NCI-H1105 (cell line): Measurements from ENCODE around the gene FOSL1.
A peak's percentile ranks its signal among the peaks of the same experiment; 100 is the strongest.
"Not testable (repeated sequence)": the region's sequence is repeated elsewhere in the genome, so short reads cannot be mapped to it uniquely, and the experiment has no call there.

Source experiments
- DNase-seq: peaks from one replicate; lab custom pipeline; 2025; lab: John Stamatoyannopoulos, UW

Gene FOSL1

DNA sequence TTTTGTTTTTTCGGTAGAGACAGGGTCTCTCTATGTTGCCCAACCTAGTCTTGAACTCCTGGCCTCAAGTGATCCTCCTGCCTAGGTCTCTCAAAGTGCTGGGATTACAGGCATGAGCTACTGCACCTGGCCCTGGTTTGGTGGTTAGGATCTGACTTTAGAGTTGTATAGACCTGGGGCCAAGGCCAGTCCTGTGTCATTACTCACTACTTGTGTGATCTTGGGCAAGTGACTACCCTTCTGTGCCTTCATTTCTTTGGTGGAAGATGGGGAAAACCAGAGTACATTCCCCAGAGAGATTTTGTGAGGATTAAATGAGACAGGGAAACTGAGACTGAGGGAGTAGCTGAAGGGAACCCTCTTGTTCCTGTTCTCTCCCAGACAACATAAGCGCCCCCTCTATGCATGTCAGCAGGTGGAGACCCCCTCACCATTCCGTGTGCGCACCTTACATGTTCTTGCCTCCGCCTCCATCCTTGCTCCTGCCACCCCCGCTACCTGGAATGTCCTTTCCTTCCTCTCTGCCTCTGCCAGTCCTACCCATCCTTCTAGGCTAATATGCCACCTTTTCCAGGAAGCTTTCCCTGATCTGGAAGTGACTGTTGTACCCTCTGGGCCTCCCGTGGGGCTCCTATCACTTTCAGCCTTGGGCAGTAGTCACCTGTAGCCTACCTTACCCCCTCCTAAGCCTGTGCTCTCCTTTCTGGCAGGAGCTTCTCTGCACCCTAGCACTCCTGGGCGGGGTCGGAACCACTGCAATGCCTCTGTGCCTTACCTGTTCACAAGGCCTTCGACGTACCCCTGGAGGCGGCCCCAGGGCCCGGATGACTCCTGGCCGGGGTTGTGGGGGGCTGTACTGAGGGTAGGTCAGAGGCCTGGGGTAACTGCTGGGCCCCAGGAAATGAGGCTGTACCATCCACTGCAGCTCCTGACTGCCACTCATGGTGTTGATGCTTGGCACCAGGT, 3.9 kb downstream of the FOSL1 start:
- DNase-seq = no peak

DNA sequence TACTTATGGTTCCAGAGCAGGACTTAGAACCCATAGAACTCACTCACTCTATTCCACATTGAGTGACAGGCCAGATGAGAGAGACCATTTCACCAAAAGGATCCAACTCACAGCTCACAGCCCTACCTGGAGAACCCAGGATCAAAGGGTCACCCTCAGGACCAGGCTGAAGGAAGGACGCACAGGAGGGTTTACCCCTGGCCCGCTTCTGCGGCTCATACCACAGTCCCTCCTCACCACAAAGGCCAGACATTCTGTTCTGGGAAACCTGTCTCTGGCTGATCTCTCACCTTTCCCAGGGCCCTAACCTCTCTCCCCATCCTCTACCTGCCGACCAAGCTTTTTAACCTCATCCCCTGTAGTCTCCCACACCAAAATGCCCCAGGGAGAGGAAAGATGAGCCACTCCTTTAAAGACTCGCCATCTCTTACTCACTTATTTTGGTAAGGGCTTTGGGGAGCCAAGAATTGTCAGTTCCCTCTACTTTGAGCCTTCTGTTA, 4.7 kb downstream of the FOSL1 start:
- DNase-seq = no peak

DNA sequence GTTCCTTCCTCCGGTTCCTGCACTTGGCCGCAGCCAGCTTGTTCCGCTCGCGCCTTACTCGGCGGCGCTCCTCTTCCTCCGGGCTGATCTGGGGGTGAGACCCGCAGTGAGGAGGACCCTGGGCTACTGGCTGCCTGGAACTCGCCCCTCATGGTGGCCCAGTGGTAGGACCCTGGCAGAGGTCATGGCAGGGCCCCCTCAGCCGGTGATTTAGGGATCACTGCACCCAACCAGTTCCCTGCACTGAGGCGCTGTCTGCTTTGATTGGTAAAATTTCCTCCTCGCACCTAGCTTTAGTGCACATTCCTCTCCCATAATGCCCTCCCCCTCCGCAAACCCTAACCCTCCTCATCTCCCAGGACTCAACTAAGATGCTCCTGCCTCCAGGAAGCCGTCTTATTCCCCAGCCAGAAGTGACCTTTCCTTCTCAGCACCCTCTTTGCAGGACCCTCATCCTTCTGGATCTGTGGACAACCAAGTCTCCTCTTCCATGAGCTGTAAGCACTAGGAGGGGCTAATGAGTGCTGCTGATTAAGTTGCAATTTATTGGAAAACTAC, 6.1 kb downstream of the FOSL1 start:
- DNase-seq = no peak

DNA sequence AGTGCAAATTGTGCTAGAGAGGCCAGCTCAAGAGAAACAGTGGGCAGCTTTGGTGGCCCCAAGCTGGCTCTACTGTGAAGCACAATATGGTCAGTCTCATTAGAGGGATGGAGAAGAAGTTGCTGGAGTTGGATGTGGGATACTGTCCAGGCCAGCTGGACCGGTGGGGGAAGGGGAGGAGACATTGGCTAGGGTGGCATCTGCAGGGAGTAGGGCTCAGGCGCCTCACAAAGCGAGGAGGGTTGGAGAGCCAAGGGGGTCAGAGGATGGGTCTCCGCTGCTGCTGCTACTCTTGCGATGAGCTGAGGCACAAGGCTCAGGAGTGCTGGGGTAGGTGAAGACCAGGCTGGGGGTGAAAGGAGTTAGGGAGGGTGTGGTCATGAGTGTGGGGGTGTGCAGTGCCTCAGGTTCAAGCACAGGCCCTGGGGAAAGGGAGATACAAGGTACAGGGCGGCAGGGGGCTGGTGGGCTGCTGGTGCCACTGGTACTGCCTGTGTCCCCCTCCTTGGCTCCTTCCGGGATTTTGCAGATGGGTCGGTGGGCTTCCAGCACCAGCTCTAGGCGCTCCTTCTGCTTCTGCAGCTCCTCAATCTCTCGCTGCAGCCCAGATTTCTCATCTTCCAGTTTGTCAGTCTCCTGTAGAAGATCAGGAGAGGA, 7.4 kb downstream of the FOSL1 start:
- no peak for DNase-seq

DNA sequence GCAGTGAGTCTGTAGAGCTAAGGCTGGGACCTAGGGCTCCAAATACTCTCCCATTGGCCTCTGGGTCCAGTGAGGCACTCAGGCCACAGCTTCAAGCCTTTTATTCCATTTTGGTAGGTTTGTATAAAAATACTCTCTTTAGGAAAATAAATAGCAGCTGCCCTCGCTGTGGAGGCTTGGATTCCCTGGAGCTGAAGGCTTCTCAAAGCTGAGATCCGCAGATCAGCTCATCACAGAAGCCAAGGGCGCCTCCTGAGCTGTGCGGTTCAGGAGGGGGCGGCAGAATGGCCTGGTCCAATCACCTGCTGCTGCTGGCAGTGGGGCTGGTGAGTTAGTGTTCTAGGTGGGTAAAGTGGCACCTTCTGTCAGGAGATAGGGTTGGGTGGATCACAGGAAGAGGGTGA, 8.0 kb downstream of the FOSL1 start:
- DNase-seq = not testable (repeated sequence)

DNA sequence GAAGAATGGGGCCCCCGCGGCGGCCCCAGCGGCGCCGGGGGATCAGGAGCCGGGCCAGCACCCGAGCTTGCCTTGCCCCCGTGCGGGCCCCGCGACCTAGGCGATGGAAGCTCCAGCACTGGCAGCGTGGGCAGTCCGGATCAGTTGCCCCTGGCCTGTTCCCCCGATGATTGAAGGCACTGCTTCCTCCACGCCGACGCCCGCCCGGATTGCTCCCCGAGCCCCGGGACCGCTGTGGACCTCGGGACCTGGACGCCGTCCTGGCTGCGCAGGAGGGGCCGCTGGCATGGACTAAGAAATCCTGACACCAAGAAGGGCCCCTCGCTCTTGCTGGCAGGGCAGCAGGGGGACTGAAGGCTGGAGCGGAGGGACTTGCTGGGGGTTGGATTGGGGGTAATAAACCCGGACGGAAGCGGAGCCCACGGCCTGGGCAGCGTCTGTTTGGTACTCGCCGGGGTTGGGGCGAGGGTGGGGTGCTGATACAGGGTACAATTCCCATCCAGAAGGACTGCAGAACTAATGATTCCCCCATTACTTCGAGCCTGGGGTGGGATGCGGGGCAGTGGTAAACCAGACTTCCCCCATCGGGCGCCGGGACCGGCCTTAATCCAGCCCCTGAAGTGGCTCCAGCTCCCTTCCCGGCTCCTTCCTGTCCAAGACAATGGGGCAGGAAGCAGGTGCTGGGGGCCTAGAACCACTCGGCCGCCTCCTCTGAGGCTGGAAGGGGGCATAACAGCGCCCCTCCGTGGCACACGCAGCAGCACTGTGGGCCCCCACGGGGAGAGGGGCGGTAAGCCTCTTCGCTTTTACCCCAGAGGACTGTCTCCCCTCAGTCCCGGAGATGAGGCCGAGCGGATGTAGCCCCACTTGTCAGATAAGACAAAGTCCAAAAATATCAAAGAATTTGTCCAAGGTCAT, 8.7 kb downstream of the FOSL1 start:
- DNase-seq = no peak

DNA sequence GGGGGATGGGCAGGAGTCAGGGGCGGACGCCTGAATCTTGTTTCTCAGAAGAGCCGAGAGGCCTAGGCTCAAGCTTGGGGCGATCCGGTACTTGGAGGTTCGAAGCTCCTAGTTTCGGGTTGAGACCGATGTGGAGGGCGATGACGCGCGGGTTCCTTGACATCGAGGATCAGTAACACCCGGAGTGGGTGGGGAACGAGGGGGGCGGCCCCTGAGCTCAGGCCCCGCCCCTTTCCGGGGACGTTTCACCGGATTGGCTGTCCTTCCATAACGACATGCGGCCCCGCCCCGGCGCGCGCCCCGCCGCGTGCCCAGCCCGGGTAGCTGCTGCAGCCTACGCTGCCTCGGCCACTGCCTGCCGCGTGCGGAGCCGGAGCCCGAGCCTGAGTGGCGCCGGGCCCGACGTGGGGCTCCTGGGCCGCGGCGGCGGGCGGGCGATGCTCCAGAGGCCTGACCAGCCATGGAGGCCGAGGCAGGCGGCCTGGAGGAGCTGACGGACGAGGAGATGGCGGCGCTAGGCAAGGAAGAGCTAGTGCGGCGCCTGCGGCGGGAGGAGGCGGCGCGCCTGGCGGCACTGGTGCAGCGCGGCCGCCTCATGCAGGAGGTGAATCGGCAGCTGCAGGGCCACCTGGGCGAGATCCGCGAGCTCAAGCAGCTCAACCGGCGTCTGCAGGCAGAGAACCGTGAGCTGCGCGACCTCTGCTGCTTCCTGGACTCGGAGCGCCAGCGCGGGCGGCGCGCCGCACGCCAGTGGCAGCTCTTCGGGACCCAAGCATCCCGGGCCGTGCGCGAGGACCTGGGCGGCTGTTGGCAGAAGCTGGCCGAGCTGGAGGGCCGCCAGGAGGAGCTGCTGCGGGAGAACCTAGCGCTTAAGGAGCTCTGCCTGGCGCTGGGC, 9.6 kb downstream of the FOSL1 start, which contains the start of gene CCDC85B:
CCDC85B (plus strand) TSS at position 350 of the 895 bp plus-strand sequence; CDS start at position 461, 111 bp downstream.
- peak; percentile 91 for DNase-seq

DNA sequence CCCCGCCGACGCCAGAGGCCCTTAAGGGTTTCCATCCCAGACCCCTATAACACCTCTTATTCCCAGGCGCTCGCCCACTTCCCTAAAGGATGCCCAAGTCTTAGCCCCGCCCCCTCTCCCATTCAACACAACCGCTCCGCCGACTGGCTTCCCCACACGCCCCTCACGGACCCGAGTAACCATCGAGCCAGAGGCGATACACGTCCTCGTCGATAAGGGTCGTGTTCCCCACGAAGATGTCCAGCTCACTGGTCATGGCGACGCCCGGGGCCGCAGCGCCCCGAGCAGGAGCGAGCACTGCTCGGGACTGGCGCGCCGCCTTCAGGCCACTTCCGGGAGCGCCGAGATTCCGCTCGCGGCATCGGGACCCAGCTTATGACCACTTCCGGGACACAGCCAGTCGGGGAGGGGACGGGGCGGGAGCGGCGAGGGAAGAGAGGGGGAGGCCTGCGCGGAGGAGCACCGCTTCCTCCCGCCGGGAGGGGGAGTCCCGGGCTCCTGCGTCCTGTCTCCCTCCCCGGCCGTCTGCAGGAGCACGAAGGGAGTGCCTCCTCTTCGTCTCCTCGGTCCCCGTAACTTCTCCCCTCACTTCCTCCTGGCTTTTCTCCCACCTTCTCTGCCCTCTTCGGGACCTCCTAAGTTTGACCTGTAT, 11.9 kb downstream of the FOSL1 start, which contains the start of gene FIBP:
FIBP (minus strand) TSS at position 309 of the 652 bp plus-strand sequence; CDS start at position 256, 53 bp downstream.
- peak; percentile 95 for DNase-seq

DNA sequence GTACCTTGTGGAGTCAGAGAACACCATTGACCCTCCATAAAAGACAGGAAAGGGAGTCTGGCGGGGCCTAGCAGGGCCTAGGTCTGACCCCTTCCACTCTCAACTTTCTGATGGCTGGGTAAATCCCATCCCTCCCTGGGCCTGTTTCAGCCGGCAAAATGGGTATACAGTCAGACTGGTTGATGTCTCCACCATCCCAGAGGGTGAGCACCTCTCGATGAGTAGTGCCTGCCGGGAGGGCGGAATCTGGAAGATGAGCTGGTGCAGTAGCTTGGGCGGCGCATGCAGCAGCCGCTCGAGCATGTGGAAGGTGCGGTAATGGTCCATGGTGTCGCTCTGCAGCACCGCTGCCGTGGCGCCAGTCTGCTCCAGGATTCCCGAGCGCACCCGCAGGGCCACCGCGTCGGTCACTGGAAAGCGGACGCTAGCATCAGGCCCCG, 12.4 kb downstream of the FOSL1 start:
- no peak for DNase-seq

DNA sequence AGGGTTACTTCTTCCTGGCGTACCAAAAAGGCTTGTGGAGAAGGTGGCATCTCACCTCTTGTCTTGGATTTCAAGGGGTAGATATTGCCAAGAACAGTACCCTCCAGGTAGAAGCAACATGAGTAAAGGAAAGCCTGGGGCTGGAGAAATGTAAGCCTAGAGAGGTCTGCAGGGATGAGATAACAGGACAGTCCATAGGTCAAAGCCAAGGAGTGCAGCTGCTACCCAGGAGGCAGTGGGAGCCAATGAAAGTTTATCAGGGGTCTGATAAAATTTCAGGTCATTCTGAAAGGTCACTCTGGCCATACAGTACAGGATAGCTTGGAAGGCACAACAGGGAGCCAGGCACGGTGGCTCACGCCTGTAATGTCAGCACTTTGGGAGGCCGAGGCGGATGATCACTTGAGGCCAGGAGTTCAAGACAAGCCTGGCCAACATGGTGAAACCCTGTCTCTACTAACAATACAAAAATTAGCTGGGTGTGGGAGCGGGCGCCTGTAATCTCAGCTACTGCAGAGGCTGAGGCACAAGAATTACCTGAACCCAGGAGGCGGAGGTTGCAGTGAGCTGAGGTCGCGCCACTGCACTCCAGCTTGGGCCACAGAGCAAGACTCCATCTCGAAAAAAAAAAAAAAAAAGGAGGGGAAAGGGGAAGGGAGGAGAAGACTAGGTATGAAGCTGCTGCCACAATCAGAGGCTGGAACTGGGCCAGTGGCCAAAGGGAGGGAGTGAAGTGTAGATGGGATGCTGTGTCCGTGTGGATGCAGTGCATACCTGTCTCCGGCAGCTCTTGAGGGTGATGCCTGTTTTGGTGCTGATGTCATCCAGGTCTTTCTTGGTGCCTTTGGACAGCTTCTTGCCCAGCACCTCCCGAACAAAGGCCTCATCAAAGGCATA, 13.1 kb downstream of the FOSL1 start:
- no peak for DNase-seq

DNA sequence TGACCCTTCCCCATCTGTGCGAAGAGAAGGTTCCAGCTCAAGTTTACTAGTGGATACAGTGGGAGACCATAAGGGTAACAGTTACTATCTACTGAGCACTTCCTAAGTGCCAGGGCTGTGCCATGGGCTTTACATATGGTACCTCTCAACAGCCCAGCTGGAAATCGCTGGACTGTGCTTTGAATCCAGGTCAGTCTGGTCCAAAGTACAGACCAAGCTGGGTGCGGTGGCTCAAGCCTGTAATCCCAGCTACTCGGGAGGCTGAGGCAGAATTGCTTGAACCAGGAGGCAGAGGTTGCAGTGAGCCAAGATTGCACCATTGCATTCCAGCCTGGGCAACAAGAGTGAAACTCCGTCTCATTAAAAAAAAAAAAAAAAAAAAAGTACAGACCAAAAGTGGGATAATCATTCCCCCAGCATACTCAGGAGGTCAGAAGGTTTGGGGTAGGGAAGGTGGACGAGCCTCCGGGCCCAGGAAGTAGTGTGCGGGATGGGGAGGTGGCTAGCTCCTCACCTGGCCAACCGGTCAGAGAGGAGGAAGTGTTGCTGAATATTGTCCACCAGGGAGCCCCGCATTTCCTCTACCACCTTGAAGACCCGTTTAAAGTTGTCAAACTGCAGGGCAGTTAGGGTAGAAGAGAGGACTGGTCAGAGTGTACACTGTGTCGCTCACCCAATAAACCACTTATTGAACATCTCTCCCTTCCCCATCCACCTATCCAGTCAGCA, 14.2 kb downstream of the FOSL1 start:
- DNase-seq = no peak

DNA sequence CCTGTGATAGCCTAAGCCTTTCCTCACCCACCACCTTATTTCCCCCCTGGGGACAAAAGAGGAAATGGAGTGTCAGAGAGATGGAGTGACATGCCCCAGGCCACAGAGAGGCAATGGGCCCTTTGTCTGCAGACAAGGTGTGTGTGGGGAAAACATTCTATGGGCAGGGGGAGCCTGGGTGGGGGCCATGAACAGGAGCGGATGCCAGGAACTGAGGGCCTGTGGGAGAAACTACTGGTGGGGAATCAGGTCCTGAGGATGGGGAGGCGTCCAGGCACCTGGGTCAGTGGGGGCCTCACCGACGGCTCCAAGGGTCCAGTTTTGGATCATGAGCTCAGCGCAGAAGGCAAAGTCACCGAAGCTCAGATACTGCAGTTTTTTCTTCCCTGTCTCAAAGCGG, 15.0 kb downstream of the FOSL1 start:
- DNase-seq = no peak

DNA sequence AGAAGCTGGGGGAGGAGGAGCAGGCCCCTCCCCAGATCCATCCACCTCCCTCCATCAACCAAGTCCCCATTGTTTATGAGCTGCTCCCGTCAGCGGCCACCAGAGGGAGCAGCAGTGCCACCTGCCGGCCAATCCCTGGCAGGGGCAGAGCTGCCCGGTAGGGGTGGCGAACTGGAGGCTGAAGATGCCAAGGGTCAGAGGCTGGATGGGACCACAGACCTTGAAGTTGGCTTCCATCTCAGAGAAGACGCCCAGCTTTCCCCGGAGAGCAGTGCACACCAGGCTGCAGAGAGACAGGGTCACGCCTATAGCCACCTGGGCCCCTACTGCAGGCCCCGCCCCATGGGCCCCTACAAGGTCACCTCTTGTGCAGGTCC, 15.5 kb downstream of the FOSL1 start:
- DNase-seq = peak; percentile 58

DNA sequence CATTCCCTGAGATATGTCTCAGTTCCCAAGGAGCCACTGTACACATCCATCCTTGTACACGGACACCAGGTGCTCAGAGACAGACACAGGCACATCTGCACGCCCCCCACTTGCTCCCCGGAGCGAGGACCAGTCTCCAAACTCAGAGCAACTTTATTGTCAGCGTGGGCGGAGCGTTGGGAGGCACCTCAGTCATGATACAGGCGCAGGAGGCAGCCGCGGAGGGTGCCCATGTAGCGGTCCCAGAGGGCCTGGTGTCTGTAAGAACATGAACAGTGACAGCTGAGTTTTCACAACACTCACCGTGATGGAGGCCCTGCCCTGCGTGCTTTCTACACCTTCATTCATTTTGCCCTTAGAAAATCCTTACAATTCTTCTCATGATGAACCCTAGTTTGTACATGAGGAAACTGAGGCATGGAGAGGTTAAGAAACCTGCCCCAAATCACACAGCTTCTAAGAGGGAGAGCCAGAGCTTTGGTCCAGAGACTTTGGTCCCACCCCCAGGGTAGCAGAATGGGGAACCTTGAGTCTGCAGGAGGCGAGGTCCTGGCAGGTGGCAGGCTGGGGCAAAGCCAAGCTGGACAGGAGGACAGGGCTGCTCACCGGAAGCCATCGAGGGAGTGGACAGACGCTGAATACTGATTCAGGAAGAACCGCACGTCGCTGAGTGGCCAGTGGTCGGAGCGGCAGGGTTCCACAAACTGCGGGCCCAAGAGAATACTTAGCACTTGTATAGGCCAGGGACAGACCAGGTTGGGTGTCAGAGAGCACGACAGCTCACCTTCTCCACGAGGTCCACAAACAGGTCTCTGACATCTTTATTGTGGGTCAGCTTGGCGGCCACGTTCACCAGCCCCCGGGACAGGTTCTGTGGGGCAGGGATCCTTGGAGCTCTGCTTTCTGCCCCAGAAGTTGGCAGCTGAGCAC, 16.1 kb downstream of the FOSL1 start:
- DNase-seq = no peak

DNA sequence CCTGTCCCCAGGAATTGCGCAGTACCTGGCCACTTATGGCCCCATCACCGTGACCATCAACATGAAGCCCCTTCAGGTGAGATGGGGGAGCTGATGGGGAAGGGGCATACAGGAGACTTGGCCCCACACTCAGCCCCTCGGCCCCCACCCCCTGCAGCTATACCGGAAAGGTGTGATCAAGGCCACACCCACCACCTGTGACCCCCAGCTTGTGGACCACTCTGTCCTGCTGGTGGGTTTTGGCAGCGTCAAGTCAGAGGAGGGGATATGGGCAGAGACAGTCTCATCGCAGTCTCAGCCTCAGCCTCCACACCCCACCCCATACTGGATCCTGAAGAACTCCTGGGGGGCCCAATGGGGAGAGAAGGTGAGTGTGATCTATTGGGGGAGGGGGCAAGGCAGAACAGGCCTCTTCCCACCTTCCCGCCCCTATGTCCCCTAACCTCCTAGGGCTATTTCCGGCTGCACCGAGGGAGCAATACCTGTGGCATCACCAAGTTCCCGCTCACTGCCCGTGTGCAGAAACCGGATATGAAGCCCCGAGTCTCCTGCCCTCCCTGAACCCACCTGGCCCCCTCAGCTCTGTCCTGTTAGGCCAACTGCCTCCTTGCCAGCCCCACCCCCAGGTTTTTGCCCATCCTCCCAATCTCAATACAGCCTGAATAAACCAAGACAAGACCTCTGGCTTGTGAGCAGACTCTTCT, 17.0 kb downstream of the FOSL1 start:
- DNase-seq = no peak
